Stimulated activated CD4-positive, alpha-beta T cell treated with anti-CD3 and anti-CD28 coated beads, Interleukin-15, amount 100 ng/mL, for 24 hours (primary cell): ENCODE results near the gene DDO.
A peak's percentile ranks its signal among the peaks of the same experiment; 100 is the strongest.

Experiments
- DNase-seq: peaks from one replicate; pipeline ENCODE4 v3.0.0-alpha.2; 2020

Gene DDO

GRCh38 chr6:110415086-110415916 lies at the start of gene DDO:
Gene DDO (minus strand): TSS chr6:110415575. CDS start chr6:110413462, 2,113 bp downstream.
- DNase-seq, result no peak

- DNase-seq, result no peak
Measured at GRCh38 chr6:110462884-110463481, 47.6 kb upstream of the DDO start.

- DNase-seq, result no peak
Measured at GRCh38 chr6:110461376-110461775, 46.0 kb upstream of the DDO start.

GRCh38 chr6:110459137-110459536 lies 43.8 kb upstream of the DDO start:
- no peak for DNase-seq

GRCh38 chr6:110458476-110458875 lies 43.1 kb upstream of the DDO start:
- no peak for DNase-seq

GRCh38 chr6:110457567-110458175 lies 42.3 kb upstream of the DDO start:
- DNase-seq, result peak; percentile 33

- DNase-seq, result no peak
Measured at GRCh38 chr6:110456694-110457093, 41.3 kb upstream of the DDO start.

GRCh38 chr6:110449541-110449895 lies 34.1 kb upstream of the DDO start:
- DNase-seq, result no peak

- no peak for DNase-seq
Measured at GRCh38 chr6:110448846-110449540, 33.6 kb upstream of the DDO start.

- DNase-seq, result no peak
Measured at GRCh38 chr6:110447761-110448160, 32.4 kb upstream of the DDO start.

GRCh38 chr6:110446405-110446804 lies 31.0 kb upstream of the DDO start:
- DNase-seq, result no peak

GRCh38 chr6:110440026-110440425 lies 24.7 kb upstream of the DDO start:
- no peak for DNase-seq

GRCh38 chr6:110439356-110439755 lies 24.0 kb upstream of the DDO start:
- no peak for DNase-seq

- no peak for DNase-seq
Measured at GRCh38 chr6:110434961-110435602, 19.7 kb upstream of the DDO start.

- DNase-seq, result no peak
Measured at GRCh38 chr6:110432285-110432900, 17.0 kb upstream of the DDO start.

- DNase-seq, result no peak
Measured at GRCh38 chr6:110430741-110431140, 15.4 kb upstream of the DDO start.

- DNase-seq, result no peak
Measured at GRCh38 chr6:110430236-110430635, 14.9 kb upstream of the DDO start.

GRCh38 chr6:110428153-110428552 lies 12.8 kb upstream of the DDO start:
- no peak for DNase-seq

- no peak for DNase-seq
Measured at GRCh38 chr6:110425816-110426215, 10.4 kb upstream of the DDO start.

- DNase-seq, result no peak
Measured at GRCh38 chr6:110422444-110422822, 7.1 kb upstream of the DDO start.

GRCh38 chr6:110421749-110422443 lies 6.5 kb upstream of the DDO start:
- DNase-seq, result no peak
